Hematopoietic multipotent progenitor cell (in vitro differentiated cells): ENCODE data around the gene SMIM43. TPM values are rescaled to one million over a fixed set of nuclear protein-coding genes. Genes with fewer than 3 reads are reported as not detected.

ENCODE experiments used
- total RNA-seq: library from RNA; depleted of rRNA; stranded (reverse); fragments of >200 nt; gene quantifications from one replicate; pipeline ENCODE4 v1.2.3, GENCODE V29; 2012

SMIM43 gene
- total RNA-seq, 1 donor, result under 0.01 TPM

Other genes with a start within 250 kb of the SMIM43 start
- gene ANXA5, start 68.2 kb downstream of the SMIM43 start, total RNA-seq, result 34.5 TPM
- gene EXOSC9, start 36.2 kb upstream of the SMIM43 start, total RNA-seq, result 25.9 TPM
- gene CCNA2, start 58.7 kb upstream of the SMIM43 start, total RNA-seq, result 4.6 TPM
- gene BBS7, start 105.3 kb upstream of the SMIM43 start, total RNA-seq, result 6.2 TPM
- not detected for gene TRPC3, start 186.9 kb upstream of the SMIM43 start, total RNA-seq